ENCODE results near the gene TSGA10IP. TPM values are rescaled to one million over a fixed set of nuclear protein-coding genes. Genes with fewer than 3 reads are reported as not detected.

The TSGA10IP gene
- total RNA-seq, 4 donors from 2014 or later: not detected

DNA sequence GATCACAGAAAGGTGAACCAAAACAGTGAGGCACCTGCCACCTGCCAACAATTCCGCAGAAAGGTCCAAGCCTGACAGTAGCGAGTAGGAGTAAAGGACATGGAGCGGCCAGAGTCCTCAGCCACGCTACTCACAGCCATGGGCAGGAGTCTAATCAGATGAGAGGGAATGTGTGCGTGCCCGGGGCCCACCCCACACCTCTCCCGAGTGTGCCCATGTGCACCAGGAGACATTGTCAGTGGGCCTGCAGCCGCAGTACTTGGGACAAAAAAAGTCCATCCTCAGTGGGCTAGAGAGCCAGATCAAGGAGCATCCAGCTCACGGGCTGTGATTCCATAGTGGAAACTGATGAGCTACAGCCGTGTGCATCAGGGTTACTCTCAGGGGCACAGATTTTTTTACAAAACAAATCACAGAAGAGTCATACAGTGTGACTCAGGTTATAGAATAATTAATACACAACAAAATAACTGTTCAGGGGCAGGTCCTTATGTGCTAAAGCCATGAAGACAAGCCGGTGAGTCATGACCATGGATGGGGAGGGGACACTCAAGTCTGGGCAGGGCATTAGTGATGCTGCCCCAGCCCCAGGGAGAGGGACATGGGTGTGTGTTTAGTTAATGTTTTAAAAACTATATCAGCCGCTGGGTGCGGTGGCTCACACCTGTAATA is 28.3 kb downstream of the TSGA10IP start:
- H3K27me3 ChIP-seq: no peaks in the 10 kb centered on the region
- H3K27ac ChIP-seq: no peak overlapping the region
- no peak for TF ChIP-seq POLR2A (IDR thresholded peaks at IDR 0.05)
- TF ChIP-seq POLR2AphosphoS5 (IDR thresholded peaks at IDR 0.05): no peak
- TF ChIP-seq EP300 (IDR thresholded peaks at IDR 0.05): no peak
- TF ChIP-seq, protein P1, sequence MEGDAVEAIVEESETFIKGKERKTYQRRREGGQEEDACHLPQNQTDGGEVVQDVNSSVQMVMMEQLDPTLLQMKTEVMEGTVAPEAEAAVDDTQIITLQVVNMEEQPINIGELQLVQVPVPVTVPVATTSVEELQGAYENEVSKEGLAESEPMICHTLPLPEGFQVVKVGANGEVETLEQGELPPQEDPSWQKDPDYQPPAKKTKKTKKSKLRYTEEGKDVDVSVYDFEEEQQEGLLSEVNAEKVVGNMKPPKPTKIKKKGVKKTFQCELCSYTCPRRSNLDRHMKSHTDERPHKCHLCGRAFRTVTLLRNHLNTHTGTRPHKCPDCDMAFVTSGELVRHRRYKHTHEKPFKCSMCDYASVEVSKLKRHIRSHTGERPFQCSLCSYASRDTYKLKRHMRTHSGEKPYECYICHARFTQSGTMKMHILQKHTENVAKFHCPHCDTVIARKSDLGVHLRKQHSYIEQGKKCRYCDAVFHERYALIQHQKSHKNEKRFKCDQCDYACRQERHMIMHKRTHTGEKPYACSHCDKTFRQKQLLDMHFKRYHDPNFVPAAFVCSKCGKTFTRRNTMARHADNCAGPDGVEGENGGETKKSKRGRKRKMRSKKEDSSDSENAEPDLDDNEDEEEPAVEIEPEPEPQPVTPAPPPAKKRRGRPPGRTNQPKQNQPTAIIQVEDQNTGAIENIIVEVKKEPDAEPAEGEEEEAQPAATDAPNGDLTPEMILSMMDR (IDR thresholded peaks at IDR 0.05): no peak
- 85% methylated on average over 12 of the region's 13 CpGs for WGBS
- no peaks in the 10 kb centered on the region for H3K9me3 ChIP-seq
- DNase-seq (ENCODE audit: low spot score in 2 of 2): no peak
- no peaks in the 10 kb centered on the region for H3K4me1 ChIP-seq
- no peak overlapping the region for H3K4me3 ChIP-seq
- H3K36me3 ChIP-seq: peaks cover 64% of the 10 kb centered on the region

DNA sequence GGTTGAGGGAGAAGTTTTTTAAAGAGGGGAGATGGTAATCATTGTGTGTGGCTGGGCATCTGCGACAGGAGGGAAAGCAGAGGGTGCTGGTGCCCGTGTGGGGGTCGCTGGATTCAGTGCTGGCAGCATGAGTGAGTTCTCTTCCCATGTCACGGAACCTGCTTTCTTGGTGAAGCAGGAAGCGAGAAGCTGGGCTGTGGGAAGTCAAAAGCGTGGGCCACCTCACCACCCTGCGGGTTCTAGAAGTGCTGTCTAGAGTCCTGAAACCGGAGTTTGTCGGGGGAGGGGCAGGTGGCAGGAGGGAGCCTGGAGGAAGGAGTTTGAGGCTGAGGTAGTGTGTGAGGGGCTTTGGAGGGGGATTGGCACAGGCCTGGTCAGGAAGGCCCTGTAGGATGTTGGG is 30.5 kb downstream of the TSGA10IP start:
- H3K4me3 ChIP-seq: no peak overlapping the region
- H3K27me3 ChIP-seq: no peaks in the 10 kb centered on the region
- H3K27ac ChIP-seq: no peak overlapping the region
- H3K36me3 ChIP-seq: peaks cover 54% of the 10 kb centered on the region
- WGBS: 94% methylated on average over 9 of the region's 9 CpGs
- H3K9me3 ChIP-seq: no peaks in the 10 kb centered on the region
- H3K4me1 ChIP-seq: no peaks in the 10 kb centered on the region
- no peak for DNase-seq (ENCODE audit: low spot score in 2 of 2)
- TF ChIP-seq POLR2AphosphoS5 (IDR thresholded peaks at IDR 0.05) (no peak), POLR2A (IDR thresholded peaks at IDR 0.05) (no peak), EP300 (IDR thresholded peaks at IDR 0.05) (no peak)
- TF ChIP-seq, protein P1 (IDR thresholded peaks at IDR 0.05): no peak

DNA sequence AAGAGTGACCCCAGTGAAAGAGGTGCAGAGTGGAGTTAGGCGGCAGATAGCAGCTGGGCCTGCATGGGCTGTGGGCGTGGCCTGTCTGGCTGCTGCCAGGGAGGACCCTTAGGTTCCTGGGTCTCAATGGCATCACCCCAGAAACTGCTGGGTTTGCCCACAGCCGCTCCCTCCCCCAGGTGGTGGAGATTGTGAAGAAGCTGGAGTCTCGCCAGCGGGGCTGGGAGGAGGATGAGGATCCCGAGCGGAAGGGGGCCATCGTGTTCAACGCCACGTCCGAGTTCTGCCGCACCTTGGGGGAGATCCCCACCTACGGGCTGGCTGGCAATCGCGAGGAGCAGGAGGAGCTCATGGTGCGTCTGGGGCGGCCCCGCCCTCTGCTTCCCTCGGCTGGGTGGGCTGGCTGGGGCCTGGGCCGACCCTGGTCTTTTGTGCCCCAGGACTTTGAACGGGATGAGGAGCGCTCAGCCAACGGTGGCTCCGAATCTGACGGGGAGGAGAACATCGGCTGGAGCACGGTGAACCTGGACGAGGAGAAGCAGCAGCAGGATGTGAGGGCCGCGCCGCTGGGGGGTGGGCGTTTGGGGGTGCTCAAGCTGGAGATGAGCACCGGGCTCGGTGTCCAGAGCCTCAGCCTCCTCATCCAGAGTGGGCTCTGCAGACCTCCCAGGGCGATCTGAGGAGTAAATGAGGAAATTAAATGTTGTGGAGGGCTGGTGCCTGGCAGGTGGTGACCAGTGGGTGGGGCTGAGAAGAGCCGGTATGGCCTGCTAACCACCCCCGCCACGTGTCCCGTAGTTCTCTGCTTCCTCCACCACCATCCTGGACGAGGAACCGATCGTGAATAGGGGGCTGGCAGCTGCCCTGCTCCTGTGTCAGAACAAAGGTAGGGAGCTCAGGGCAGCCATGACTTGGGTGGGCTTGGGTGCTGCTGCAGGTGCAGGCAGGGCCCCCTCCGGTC is 31.2 kb downstream of the TSGA10IP start:
- TF ChIP-seq EP300 (IDR thresholded peaks at IDR 0.05) (no peak), POLR2A (IDR thresholded peaks at IDR 0.05) (no peak), POLR2AphosphoS5 (IDR thresholded peaks at IDR 0.05) (no peak)
- TF ChIP-seq, protein P1 (IDR thresholded peaks at IDR 0.05): no peak
- H3K27ac ChIP-seq: no peak overlapping the region
- 87% methylated on average over 35 of the region's 43 CpGs for WGBS
- no peaks in the 10 kb centered on the region for H3K4me1 ChIP-seq
- H3K27me3 ChIP-seq: no peaks in the 10 kb centered on the region
- H3K36me3 ChIP-seq: peaks cover 54% of the 10 kb centered on the region
- no peak for DNase-seq (ENCODE audit: low spot score in 2 of 2)
- H3K9me3 ChIP-seq: no peaks in the 10 kb centered on the region
- H3K4me3 ChIP-seq: no peak overlapping the region

DNA sequence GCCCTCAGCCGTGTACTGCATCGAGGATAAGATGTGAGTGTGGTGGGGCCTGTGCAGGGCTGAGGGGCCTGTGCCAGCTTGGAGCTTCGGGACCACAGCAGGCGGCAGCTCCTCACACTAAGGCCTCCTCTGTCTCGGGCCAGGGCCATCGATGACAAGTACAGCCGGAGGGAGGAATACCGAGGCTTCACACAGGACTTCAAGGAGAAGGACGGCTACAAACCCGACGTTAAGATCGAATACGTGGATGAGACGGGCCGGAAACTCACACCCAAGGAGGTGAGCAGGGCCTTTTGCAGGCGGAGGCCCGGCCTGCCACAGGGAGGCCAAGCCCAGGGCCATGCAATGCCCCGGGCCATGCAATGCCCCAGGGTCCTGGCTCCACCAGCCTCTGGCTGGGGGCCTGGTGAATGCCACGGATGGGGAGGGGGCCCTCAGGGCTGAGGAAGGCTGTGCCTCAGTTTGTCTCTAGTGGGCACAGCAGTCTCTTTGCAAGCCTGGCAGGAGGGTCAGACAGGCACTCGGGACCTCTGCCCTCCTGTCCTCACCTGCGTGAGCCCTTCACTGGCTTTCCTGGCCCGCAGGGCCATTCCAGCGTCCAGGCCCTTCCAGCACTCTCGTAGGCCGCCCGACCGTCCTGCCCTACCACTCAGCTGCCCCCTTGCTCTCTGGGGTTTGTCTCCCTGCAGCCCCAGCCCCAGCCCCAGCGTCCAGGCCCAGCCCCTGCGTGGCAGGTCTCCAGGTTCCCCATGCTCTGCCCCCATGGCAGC is 32.5 kb downstream of the TSGA10IP start:
- H3K4me3 ChIP-seq: no peak overlapping the region
- no peaks in the 10 kb centered on the region for H3K9me3 ChIP-seq
- no peaks in the 10 kb centered on the region for H3K4me1 ChIP-seq
- H3K36me3 ChIP-seq: peaks cover 54% of the 10 kb centered on the region
- no peak overlapping the region for H3K27ac ChIP-seq
- H3K27me3 ChIP-seq: no peaks in the 10 kb centered on the region
- WGBS: 82% methylated on average over 23 of the region's 29 CpGs
- DNase-seq (ENCODE audit: low spot score in 2 of 2): no peak
- TF ChIP-seq EP300 (IDR thresholded peaks at IDR 0.05) (no peak), POLR2A (IDR thresholded peaks at IDR 0.05) (no peak), POLR2AphosphoS5 (IDR thresholded peaks at IDR 0.05) (no peak)
- TF ChIP-seq, protein P1 (IDR thresholded peaks at IDR 0.05): no peak
